CD14-positive monocyte (primary cell): ENCODE results near the gene COL25A1. TPM values are rescaled to one million over a fixed set of nuclear protein-coding genes. Genes with fewer than 3 reads are reported as not detected.

ENCODE experiments used
- DNase-seq, 3 donors: peaks; one replicate each; pipeline ENCODE4 v3.0.0-alpha.2; 2011 to 2022
- H2AFZ ChIP-seq: 2 replicates; pipeline ENCODE4 v1.6.0; 2012; ENCODE audit warnings: mild to moderate bottlenecking, low read depth, low read length, inconsistent platforms; ENCODE audit not compliant: insufficient read depth, poor library complexity, severe bottlenecking
- H3K27ac ChIP-seq, 2 donors: 1 replicate in 1 of 2; 2 replicates in 1 of 2; pipeline ENCODE4 v1.5.1; 2012 to 2013; ENCODE audit warnings: low read length in 2 of 2, control low read depth in 1 of 2, inconsistent platforms in 1 of 2, low read depth in 1 of 2, mild to moderate bottlenecking in 1 of 2
- H3K27me3 ChIP-seq, 2 donors: one replicate each; pipeline versions ENCODE4 v1.6.0 to v1.6.1; 2011 to 2013; ENCODE audit warnings: low read length in 2 of 2; ENCODE audit not compliant: control insufficient read depth in 2 of 2, insufficient read depth in 2 of 2
- H3K36me3 ChIP-seq, 2 donors: replicated peaks in 1 of 2; 1 replicate in 1 of 2; 2 replicates in 1 of 2; pipeline versions ENCODE4 v1.5.1 to v1.6.1; 2012 to 2013; ENCODE audit warnings: low read length in 2 of 2, control low read depth in 1 of 2, inconsistent platforms in 1 of 2, mild to moderate bottlenecking in 1 of 2; ENCODE audit not compliant: insufficient read depth in 2 of 2, control insufficient read depth in 1 of 2
- H3K4me1 ChIP-seq, 2 donors: 1 replicate in 1 of 2; 2 replicates in 1 of 2; pipeline versions ENCODE4 v1.5.1 to v1.6.1; 2012 to 2013; ENCODE audit warnings: low read length in 2 of 2, control low read depth in 1 of 2, inconsistent platforms in 1 of 2, mild to moderate bottlenecking in 1 of 2, moderate library complexity in 1 of 2; ENCODE audit not compliant: insufficient read depth in 2 of 2, control insufficient read depth in 1 of 2
- H3K4me2 ChIP-seq: replicated peaks from 2 replicates; pipeline ENCODE3; 2012; ENCODE audit warnings: low read length, moderate library complexity, mild to moderate bottlenecking; ENCODE audit not compliant: poor library complexity, severe bottlenecking; ENCODE audit errors: extremely low read depth
- H3K4me3 ChIP-seq, 3 experiments: fragments of 200-600 bp in 1 of 3; sonication (generic) in 1 of 3; replicated peaks in 1 of 3; 1 replicate in 2 of 3; 2 replicates in 1 of 3; pipeline ENCODE4 v1.5.1; 2011 to 2013; ENCODE audit warnings: low read length in 3 of 3, mild to moderate bottlenecking in 3 of 3, control low read depth in 2 of 3, low read depth in 2 of 3, inconsistent platforms in 1 of 3, moderate library complexity in 1 of 3
- H3K79me2 ChIP-seq: 2 replicates; pipeline ENCODE4 v1.6.0; 2012; ENCODE audit warnings: mild to moderate bottlenecking, control low read depth, inconsistent platforms, low read length, moderate library complexity; ENCODE audit not compliant: insufficient read depth
- H3K9ac ChIP-seq: 2 replicates; pipeline ENCODE4 v1.6.0; 2017; ENCODE audit warnings: low read length, mild to moderate bottlenecking; ENCODE audit not compliant: insufficient read depth, poor library complexity, severe bottlenecking
- H3K9me3 ChIP-seq, 2 donors: replicated peaks in 1 of 2; 1 replicate in 1 of 2; 2 replicates in 1 of 2; pipeline versions ENCODE4 v1.5.1 to v1.6.1; 2012 to 2013; ENCODE audit warnings: low read length in 2 of 2, control low read depth in 1 of 2; ENCODE audit not compliant: control insufficient read depth in 1 of 2, insufficient read depth in 1 of 2
- H4K20me1 ChIP-seq: 2 replicates; pipeline ENCODE4 v1.6.0; 2012; ENCODE audit warnings: mild to moderate bottlenecking, low read length, control low read depth, moderate library complexity; ENCODE audit not compliant: insufficient read depth
- H3K27ac Mint-ChIP-seq, 7 donors: one replicate each; pipeline ENCODE4 v1.8.0; 2020; ENCODE audit warnings: mild to moderate bottlenecking in 7 of 7, mixed read lengths in 7 of 7, moderate library complexity in 6 of 7, inconsistent platforms in 2 of 7
- H3K27me3 Mint-ChIP-seq, 3 donors: one replicate each; pipeline ENCODE4 v1.8.0; 2021 to 2022; ENCODE audit warnings: low read depth in 3 of 3, mild to moderate bottlenecking in 3 of 3, mixed read lengths in 3 of 3, moderate library complexity in 3 of 3, inconsistent platforms in 1 of 3
- H3K36me3 Mint-ChIP-seq, 2 donors: one replicate each; pipeline ENCODE4 v1.8.0; 2020; ENCODE audit warnings: mixed read lengths in 2 of 2, inconsistent platforms in 1 of 2, mild to moderate bottlenecking in 1 of 2
- H3K4me1 Mint-ChIP-seq: one replicate; pipeline ENCODE4 v1.8.0; 2020; ENCODE audit warnings: mild to moderate bottlenecking, mixed read lengths
- H3K4me3 Mint-ChIP-seq, 2 donors: one replicate each; pipeline ENCODE4 v1.8.0; 2020; ENCODE audit warnings: mild to moderate bottlenecking in 2 of 2, mixed read lengths in 2 of 2, moderate library complexity in 1 of 2
- H3K9me3 Mint-ChIP-seq, 7 donors: one replicate each; pipeline ENCODE4 v1.8.0; 2020 to 2022; ENCODE audit warnings: mixed read lengths in 7 of 7, mild to moderate bottlenecking in 6 of 7, moderate library complexity in 6 of 7, inconsistent platforms in 2 of 7
- WGBS: methylation state at CpG from one replicate; pipeline ENCODE4 v1.1.5; 2013; ENCODE audit warnings: missing lambda C conversion rate; ENCODE audit not compliant: insufficient coverage; 5-methylcytosine and 5-hydroxymethylcytosine counted together
- intact Hi-C, 2 donors: fragments of 100-400 bp; cut with micrococcal nuclease; formaldehyde crosslinking; loops; one replicate each; pipeline versions ENCODE4 v1.15.0 to v1.15.1; 2023
- polyA plus RNA-seq, 3 donors: library from polyadenylated mRNA; depleted of rRNA in 1 of 3; unstranded in 2 of 3; stranded (reverse) in 1 of 3; fragments of 300-500 nt in 2 of 3; fragments of >200 nt in 1 of 3; fragmentation: Illumina TruSeq in 2 of 3; gene quantifications; 1 replicate in 2 of 3; 2 replicates in 1 of 3; pipeline ENCODE4 v1.2.3, GENCODE V29; 2012 to 2021
- TF ChIP-seq, protein P1 (sequence below): fragments of 200-600 bp; IDR thresholded peaks from one replicate; pipeline ENCODE4 v1.8.0; 2022; ENCODE audit warnings: antibody characterized with exemption, mild to moderate bottlenecking

COL25A1 gene
- polyA plus RNA-seq, 3 donors = not detected

- H3K27me3 ChIP-seq = no peaks in the 10 kb centered on the region
- no peak for DNase-seq
- H3K27ac Mint-ChIP-seq = no peak overlapping the region
- H3K27me3 Mint-ChIP-seq = no peaks in the 10 kb centered on the region
- WGBS = 100% methylated on average over 1 of the region's 4 CpGs
- no peaks in the 10 kb centered on the region for H3K36me3 Mint-ChIP-seq
- no peaks in the 10 kb centered on the region for H3K79me2 ChIP-seq
- H2AFZ ChIP-seq = no peak overlapping the region
- H3K9me3 Mint-ChIP-seq = peaks cover 0 to 4% (median 0%) of the 10 kb centered on the region in 7 donors
- no peak overlapping the region for H3K9ac ChIP-seq
- no peaks in the 10 kb centered on the region for H3K36me3 ChIP-seq
- H3K4me1 Mint-ChIP-seq = no peaks in the 10 kb centered on the region
- H3K4me3 ChIP-seq = no peak overlapping the region
- H4K20me1 ChIP-seq = no peaks in the 10 kb centered on the region
- no peaks in the 10 kb centered on the region for H3K9me3 ChIP-seq
- TF ChIP-seq, protein P1, sequence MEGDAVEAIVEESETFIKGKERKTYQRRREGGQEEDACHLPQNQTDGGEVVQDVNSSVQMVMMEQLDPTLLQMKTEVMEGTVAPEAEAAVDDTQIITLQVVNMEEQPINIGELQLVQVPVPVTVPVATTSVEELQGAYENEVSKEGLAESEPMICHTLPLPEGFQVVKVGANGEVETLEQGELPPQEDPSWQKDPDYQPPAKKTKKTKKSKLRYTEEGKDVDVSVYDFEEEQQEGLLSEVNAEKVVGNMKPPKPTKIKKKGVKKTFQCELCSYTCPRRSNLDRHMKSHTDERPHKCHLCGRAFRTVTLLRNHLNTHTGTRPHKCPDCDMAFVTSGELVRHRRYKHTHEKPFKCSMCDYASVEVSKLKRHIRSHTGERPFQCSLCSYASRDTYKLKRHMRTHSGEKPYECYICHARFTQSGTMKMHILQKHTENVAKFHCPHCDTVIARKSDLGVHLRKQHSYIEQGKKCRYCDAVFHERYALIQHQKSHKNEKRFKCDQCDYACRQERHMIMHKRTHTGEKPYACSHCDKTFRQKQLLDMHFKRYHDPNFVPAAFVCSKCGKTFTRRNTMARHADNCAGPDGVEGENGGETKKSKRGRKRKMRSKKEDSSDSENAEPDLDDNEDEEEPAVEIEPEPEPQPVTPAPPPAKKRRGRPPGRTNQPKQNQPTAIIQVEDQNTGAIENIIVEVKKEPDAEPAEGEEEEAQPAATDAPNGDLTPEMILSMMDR = no peak
- H3K4me2 ChIP-seq = no peak overlapping the region
- no peak overlapping the region for H3K4me3 Mint-ChIP-seq
- H3K4me1 ChIP-seq = no peaks in the 10 kb centered on the region
- intact Hi-C loops = no loop called here
- no peak overlapping the region for H3K27ac ChIP-seq
Observed at GRCh38 chr4:109004418-109004817, 298.0 kb downstream of the COL25A1 start.

DNA sequence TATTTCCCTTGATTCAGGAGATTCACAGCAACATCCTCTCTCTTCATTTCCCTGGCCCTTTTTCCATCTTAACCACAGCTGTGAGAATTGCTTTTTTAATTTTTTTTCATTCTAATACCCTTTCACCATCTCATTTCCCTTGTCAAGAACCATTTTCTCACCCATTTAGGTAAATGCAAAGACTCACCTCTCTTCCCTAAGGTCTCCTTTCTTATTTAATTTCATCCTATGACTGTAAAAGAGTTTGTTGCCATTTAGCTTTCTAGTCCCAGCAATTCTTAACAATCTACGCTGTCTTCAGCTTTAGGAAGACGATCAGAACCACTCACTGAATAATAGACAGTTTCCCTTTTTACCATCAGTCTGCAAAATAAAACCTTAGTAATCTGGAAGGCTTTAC lies 298.5 kb downstream of the COL25A1 start:
- Histone ChIP-seq H3K4me1 (no peaks in the 10 kb centered on the region), H4K20me1 (no peaks in the 10 kb centered on the region), H3K4me3 (no peak overlapping the region), H3K27me3 (no peaks in the 10 kb centered on the region), H3K9ac (no peak overlapping the region), H2AFZ (no peak overlapping the region), H3K9me3 (no peaks in the 10 kb centered on the region), H3K79me2 (no peaks in the 10 kb centered on the region), H3K27ac (no peak overlapping the region), H3K4me2 (no peak overlapping the region), H3K36me3 (no peaks in the 10 kb centered on the region)
- no peak for DNase-seq
- Mint-ChIP-seq H3K36me3 (no peaks in the 10 kb centered on the region), H3K27ac (no peak overlapping the region), H3K4me3 (no peak overlapping the region), H3K27me3 (no peaks in the 10 kb centered on the region), H3K9me3 (peaks cover 0 to 4% (median 0%) of the 10 kb centered on the region in 7 donors), H3K4me1 (no peaks in the 10 kb centered on the region)
- TF ChIP-seq, protein P1 = no peak
- no CpG with 5 or more reads among the region's 2 CpGs for whole genome bisulfite sequencing
- intact Hi-C loops = no loop called here
